ENCODE results near the gene STRA6. TPM values are rescaled to one million over a fixed set of nuclear protein-coding genes. Genes with fewer than 3 reads are reported as not detected.

The STRA6 gene
- polyA plus RNA-seq, 1 experiment, result 10.9 TPM

DNA sequence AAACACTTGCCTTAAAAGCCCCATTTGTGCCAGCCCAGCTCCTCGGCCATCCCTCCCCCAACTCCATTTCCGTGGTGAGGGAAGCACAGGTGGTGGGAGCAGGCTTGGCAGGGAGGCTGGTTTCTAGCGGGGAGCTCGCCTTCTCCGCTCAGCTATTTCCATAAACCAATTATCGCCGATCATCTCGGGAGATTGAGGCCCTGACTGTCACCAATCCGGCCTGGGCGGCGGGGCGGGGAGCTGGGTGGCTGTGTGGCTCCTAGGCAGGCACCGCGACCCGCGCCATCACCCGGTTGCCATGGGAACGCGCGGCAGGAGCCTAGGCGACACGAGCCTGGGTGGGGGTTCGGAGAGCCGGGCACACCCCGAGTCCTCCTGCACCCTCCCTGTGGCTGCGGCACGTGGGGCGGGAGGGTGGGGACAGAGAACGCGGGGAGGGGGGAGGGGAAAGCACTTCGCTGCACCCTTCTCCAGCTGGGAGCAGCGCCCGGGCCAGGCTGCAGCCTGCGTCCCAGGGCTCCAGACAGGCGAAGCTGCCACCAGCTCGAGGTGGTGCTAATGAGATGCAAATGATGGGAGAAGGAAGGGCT lies 42.9 kb upstream of the STRA6 start:
- Histone ChIP-seq H3K4me3 (ENCODE audit: low read depth, low read length) (no peak overlapping the region), H3K27me3 (ENCODE audit: control insufficient read depth, insufficient read depth, low read length) (peaks cover 8% of the 10 kb centered on the region), H3K36me3 (ENCODE audit: control insufficient read depth, insufficient read depth, low read length) (no peaks in the 10 kb centered on the region)
- DNase-seq (ENCODE audit: low read depth), result no peak
- TF ChIP-seq, protein P1, sequence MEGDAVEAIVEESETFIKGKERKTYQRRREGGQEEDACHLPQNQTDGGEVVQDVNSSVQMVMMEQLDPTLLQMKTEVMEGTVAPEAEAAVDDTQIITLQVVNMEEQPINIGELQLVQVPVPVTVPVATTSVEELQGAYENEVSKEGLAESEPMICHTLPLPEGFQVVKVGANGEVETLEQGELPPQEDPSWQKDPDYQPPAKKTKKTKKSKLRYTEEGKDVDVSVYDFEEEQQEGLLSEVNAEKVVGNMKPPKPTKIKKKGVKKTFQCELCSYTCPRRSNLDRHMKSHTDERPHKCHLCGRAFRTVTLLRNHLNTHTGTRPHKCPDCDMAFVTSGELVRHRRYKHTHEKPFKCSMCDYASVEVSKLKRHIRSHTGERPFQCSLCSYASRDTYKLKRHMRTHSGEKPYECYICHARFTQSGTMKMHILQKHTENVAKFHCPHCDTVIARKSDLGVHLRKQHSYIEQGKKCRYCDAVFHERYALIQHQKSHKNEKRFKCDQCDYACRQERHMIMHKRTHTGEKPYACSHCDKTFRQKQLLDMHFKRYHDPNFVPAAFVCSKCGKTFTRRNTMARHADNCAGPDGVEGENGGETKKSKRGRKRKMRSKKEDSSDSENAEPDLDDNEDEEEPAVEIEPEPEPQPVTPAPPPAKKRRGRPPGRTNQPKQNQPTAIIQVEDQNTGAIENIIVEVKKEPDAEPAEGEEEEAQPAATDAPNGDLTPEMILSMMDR (IDR thresholded peaks at IDR 0.05; ENCODE audit: insufficient read depth, low read depth, low read length), result no peak
- CTCF ChIA-PET, result interaction anchor here (0.9 kb wide), 1 partner anchor 76 kb away, joined by 3 read pairs; no protein-coding TSS in a partner anchor
- POLR2A ChIA-PET, result no interaction called here

DNA sequence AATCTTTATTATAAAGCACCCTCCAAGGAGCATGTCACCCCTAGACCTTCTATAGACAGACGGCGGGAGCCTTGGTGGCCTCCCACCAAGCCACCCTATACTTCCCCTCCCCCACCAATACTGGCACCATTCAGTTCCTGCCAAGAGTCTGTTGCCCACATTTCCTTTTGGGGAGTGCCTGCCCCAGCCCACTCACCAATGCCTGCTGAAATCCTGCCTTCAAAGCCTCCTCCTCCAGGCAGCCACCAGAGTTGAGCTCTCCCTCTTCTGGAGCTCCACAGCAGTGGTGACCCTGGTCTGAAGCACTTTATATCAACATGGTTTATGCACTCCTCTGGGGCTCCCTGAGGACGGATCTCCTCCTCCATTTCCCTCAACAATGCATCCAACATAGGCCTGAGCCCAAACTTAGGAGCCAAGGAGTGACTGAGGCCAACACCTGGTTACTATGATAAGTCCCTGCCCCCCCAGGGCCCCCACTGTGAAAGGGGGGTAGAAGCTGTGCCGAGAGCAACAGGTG lies 42.3 kb upstream of the STRA6 start:
- no peaks in the 10 kb centered on the region for H3K36me3 ChIP-seq (ENCODE audit: control insufficient read depth, insufficient read depth, low read length)
- POLR2A ChIA-PET, result no interaction called here
- H3K4me3 ChIP-seq (ENCODE audit: low read depth, low read length), result no peak overlapping the region
- TF ChIP-seq, protein P1 (IDR thresholded peaks at IDR 0.05; ENCODE audit: insufficient read depth, low read depth, low read length), result no peak
- CTCF ChIA-PET, result interaction anchor here (0.9 kb wide), 1 partner anchor 76 kb away, joined by 3 read pairs; no protein-coding TSS in a partner anchor
- DNase-seq (ENCODE audit: low read depth), result no peak
- peaks cover 8% of the 10 kb centered on the region for H3K27me3 ChIP-seq (ENCODE audit: control insufficient read depth, insufficient read depth, low read length)

DNA sequence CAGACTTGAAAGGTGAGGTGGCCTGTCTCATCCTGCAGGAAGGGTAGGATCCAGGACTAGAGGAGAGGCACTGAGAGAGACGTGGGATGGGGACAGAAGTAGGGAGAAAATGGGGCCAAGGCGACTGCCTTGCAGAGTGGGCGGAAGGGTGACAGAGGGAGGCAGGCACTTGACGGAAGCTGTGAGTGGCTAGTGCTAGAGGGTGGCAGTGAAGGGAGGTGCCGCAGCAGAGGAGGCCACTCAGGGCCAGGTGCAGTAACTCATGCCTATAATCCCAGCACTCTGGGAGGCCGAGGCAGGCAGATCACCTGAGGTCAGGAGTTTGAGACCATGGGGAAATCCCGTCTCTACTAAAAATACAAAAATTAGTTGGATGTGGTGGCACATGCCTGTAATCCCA lies 40.8 kb upstream of the STRA6 start:
- ChIA-PET CTCF (interaction anchor here (0.6 to 2.7 kb wide), 4 partner anchors 8 to 1404 kb away, joined by 3 to 11 read pairs (median 4); no protein-coding TSS in a partner anchor), POLR2A (no interaction called here)
- H3K4me3 ChIP-seq (ENCODE audit: low read depth, low read length), result no peak overlapping the region
- peaks cover 7% of the 10 kb centered on the region for H3K27me3 ChIP-seq (ENCODE audit: control insufficient read depth, insufficient read depth, low read length)
- DNase-seq (ENCODE audit: low read depth), result no peak
- no peaks in the 10 kb centered on the region for H3K36me3 ChIP-seq (ENCODE audit: control insufficient read depth, insufficient read depth, low read length)
- TF ChIP-seq, protein P1 (IDR thresholded peaks at IDR 0.05; ENCODE audit: insufficient read depth, low read depth, low read length), result no peak

DNA sequence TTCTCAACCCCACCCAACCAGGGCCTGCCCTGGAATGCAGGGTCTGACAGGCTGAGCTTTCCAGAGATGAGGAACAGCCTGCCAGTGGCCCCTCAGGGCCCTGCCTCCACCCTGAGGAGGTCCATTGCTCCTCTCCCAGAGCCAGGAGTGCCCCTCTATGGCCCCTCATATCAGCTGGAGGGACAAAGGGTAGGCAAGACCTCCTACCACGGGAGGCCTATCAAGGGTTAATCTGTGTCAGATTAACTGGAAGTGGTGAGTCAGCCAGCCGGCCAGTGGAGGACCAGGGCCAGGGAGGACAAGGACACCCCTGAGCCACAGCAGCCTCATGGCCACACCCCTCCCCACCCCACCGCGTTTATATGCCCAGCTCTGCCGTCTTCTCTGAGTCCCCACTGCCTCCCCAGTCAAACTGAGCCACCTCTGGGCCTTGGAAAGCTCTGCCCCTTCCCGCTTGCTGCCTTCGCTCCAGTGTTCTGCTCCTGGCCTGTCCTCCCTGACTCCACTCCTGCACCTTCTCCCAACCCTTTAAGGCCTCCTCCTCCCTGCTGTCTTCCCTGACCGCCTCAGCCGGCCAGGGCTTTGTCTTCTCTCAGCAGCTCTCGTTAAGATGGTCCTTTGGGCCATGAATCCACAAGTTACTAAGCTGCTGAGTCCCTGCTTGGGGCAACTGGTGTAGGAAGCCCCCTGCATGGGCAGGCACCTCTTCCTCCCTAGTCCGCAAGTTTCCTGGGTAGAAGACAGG lies 40.0 kb upstream of the STRA6 start:
- ChIA-PET CTCF (interaction anchor here (0.6 to 2.7 kb wide), 9 partner anchors 9 to 1405 kb away, joined by 3 to 11 read pairs (median 3); no protein-coding TSS in a partner anchor), POLR2A (no interaction called here)
- Histone ChIP-seq H3K36me3 (ENCODE audit: control insufficient read depth, insufficient read depth, low read length) (no peaks in the 10 kb centered on the region), H3K27me3 (ENCODE audit: control insufficient read depth, insufficient read depth, low read length) (peaks cover 5% of the 10 kb centered on the region), H3K4me3 (ENCODE audit: low read depth, low read length) (no peak overlapping the region)
- no peak for DNase-seq (ENCODE audit: low read depth)
- TF ChIP-seq, protein P1 (IDR thresholded peaks at IDR 0.05; ENCODE audit: insufficient read depth, low read depth, low read length), result no peak

DNA sequence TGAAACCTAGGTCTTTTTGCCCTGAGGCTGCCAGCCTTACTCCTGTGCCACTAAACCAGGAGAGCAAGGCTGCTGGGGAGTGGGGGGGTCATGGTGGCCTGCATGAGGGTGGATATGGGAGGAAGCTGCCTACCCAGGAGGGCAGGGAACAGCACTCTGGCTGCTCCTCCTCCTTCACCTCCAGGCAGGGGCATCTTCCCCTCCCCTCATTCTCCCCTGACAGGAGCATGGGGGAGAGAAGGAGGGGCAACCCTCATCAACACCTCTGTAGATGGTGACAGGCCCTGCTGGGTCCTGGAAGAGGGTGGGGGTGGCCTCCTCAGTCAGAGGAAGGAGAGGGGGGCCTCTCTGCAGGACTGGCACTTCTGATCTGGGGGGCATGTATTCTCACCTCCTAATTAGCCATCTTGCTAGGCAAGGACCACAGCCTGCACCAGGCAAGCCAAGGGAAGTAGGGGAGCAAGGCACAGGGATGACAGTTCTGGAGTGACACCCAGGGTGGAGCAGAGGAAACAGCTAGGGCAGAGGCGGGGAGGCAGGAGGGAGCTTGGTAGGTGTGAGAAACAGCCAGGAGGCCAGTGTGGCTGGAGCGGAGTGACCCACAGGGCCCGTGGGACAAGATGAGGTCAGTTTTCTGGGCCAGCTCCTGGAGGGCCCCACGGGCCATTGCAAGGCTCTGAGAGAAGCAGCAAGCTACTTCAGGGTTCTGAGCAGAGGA lies 38.5 kb upstream of the STRA6 start:
- Histone ChIP-seq H3K27me3 (ENCODE audit: control insufficient read depth, insufficient read depth, low read length) (peaks cover 5% of the 10 kb centered on the region), H3K4me3 (ENCODE audit: low read depth, low read length) (no peak overlapping the region), H3K36me3 (ENCODE audit: control insufficient read depth, insufficient read depth, low read length) (no peaks in the 10 kb centered on the region)
- DNase-seq (ENCODE audit: low read depth), result no peak
- TF ChIP-seq, protein P1 (IDR thresholded peaks at IDR 0.05; ENCODE audit: insufficient read depth, low read depth, low read length), result no peak
- ChIA-PET CTCF (interaction anchor here (1.0 to 2.7 kb wide), 4 partner anchors 11 to 80 kb away, joined by 3 to 11 read pairs (median 4); no protein-coding TSS in a partner anchor), POLR2A (no interaction called here)

All from BJ (cell line).